ENCODE results near the gene RPL11. TPM values are rescaled to one million over a fixed set of nuclear protein-coding genes. Genes with fewer than 3 reads are reported as not detected.
A peak's percentile ranks its signal among the peaks of the same experiment; 100 is the strongest.

Gene RPL11
- total and polyA plus RNA-seq, 2 experiments from 2014 or later = 1,126 to 1,484 TPM

- DNase-seq (ENCODE audit: low spot score) (no peak), ATAC-seq (no peak)
- TF ChIP-seq CREB1 (CRISPR knock-in tag; IDR thresholded peaks at IDR 0.05; ENCODE audit: low read depth) (no peak), POLR2AphosphoS5 (IDR thresholded peaks at IDR 0.05; ENCODE audit: low read depth) (no peak), EZH2 (IDR thresholded peaks at IDR 0.05; ENCODE audit: low read depth, unreplicated experiment) (no peak)
- H3K27me3 Mint-ChIP-seq (ENCODE audit: insufficient read depth, low read depth, poor library complexity) = peaks cover 8% of the 10 kb centered on the region
- peaks cover 22% of the 10 kb centered on the region for H3K4me1 ChIP-seq (ENCODE audit: insufficient read depth)
- H3K4me1 Mint-ChIP-seq = peaks cover 43% of the 10 kb centered on the region
- H3K27ac ChIP-seq (ENCODE audit: low read depth) = 0 out of 2 replicates have a peak overlapping the region, but pooled peaks have one; percentile 59
- peak overlapping the region; percentile 93; the same call in 1 of the 3 replicates for H3K4me3 Mint-ChIP-seq
- H4K20me1 ChIP-seq (replicated peaks; ENCODE audit: insufficient read depth) = peaks cover 84% of the 10 kb centered on the region
- H3K36me3 Mint-ChIP-seq (ENCODE audit: low read depth) = peaks cover 95% of the 10 kb centered on the region
- H3K9me2 ChIP-seq (ENCODE audit: insufficient read depth) = no peaks in the 10 kb centered on the region
- peaks cover 71% of the 10 kb centered on the region for H3F3A ChIP-seq (replicated peaks; ENCODE audit: low read depth)
- H2AFZ ChIP-seq = no peak overlapping the region
- no peaks in the 10 kb centered on the region for H3K9me3 Mint-ChIP-seq
- no peak overlapping the region; the same call in 1 of the 2 replicates for H3K27ac Mint-ChIP-seq
- H3K4me3 ChIP-seq = peak overlapping the region; percentile 26; the same call in 1 of the 2 replicates
- peaks cover 88% of the 10 kb centered on the region for H3K36me3 ChIP-seq (ENCODE audit: insufficient read depth)
- peaks cover 99% of the 10 kb centered on the region for H3K79me2 ChIP-seq (replicated peaks; ENCODE audit: insufficient read depth)
- peak overlapping the region; percentile 32; the same call in 1 of the 2 replicates for H3K4me2 ChIP-seq
- H3K27me3 ChIP-seq (ENCODE audit: insufficient read depth) = no peaks in the 10 kb centered on the region
Observed at GRCh38 chr1:23696335-23696989, 4.9 kb downstream of the RPL11 start.

DNA sequence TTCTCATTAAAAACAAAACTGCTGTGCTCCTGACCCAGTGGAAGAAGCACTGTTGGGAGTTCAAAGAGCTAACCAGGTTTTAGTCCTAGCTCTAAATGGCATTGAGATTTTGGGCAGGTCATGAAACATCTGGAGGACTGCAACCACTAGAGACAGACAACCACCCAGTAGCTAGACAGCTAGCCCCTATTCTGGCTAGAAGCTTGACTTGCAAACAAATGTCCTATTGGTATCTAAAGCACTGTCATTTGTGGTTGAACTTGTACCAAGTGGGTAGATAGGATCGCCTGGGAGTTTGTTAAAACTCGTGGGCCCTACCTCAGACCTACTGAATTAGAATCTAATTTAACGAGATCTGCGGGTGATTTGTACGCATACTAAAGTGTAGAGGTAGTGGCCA lies 6.9 kb downstream of the RPL11 start:
- Mint-ChIP-seq H3K36me3 (ENCODE audit: low read depth) (peaks cover 96% of the 10 kb centered on the region), H3K27me3 (ENCODE audit: insufficient read depth, low read depth, poor library complexity) (peaks cover 8% of the 10 kb centered on the region), H3K4me3 (no peak overlapping the region), H3K4me1 (peaks cover 33% of the 10 kb centered on the region), H3K27ac (peak overlapping the region; percentile 63), H3K9me3 (no peaks in the 10 kb centered on the region)
- Histone ChIP-seq H3K4me2 (no peak overlapping the region), H3K27me3 (ENCODE audit: insufficient read depth) (no peaks in the 10 kb centered on the region), H3K9me2 (ENCODE audit: insufficient read depth) (no peaks in the 10 kb centered on the region), H3F3A (replicated peaks; ENCODE audit: low read depth) (peaks cover 68% of the 10 kb centered on the region), H2AFZ (no peak overlapping the region), H4K20me1 (replicated peaks; ENCODE audit: insufficient read depth) (peaks cover 81% of the 10 kb centered on the region), H3K4me3 (no peak overlapping the region), H3K27ac (ENCODE audit: low read depth) (peak overlapping the region; percentile 78), H3K79me2 (replicated peaks; ENCODE audit: insufficient read depth) (peaks cover 97% of the 10 kb centered on the region), H3K4me1 (ENCODE audit: insufficient read depth) (peaks cover 22% of the 10 kb centered on the region), H3K36me3 (ENCODE audit: insufficient read depth) (peaks cover 83% of the 10 kb centered on the region)
- ATAC-seq (no peak), DNase-seq (ENCODE audit: low spot score) (peak; percentile 13)
- TF ChIP-seq CREB1 (CRISPR knock-in tag; IDR thresholded peaks at IDR 0.05; ENCODE audit: low read depth) (no peak), JUNB (IDR thresholded peaks at IDR 0.05; ENCODE audit: unreplicated experiment) (no peak), POLR2AphosphoS5 (IDR thresholded peaks at IDR 0.05; ENCODE audit: low read depth) (no peak)
- TF ChIP-seq, protein P1, sequence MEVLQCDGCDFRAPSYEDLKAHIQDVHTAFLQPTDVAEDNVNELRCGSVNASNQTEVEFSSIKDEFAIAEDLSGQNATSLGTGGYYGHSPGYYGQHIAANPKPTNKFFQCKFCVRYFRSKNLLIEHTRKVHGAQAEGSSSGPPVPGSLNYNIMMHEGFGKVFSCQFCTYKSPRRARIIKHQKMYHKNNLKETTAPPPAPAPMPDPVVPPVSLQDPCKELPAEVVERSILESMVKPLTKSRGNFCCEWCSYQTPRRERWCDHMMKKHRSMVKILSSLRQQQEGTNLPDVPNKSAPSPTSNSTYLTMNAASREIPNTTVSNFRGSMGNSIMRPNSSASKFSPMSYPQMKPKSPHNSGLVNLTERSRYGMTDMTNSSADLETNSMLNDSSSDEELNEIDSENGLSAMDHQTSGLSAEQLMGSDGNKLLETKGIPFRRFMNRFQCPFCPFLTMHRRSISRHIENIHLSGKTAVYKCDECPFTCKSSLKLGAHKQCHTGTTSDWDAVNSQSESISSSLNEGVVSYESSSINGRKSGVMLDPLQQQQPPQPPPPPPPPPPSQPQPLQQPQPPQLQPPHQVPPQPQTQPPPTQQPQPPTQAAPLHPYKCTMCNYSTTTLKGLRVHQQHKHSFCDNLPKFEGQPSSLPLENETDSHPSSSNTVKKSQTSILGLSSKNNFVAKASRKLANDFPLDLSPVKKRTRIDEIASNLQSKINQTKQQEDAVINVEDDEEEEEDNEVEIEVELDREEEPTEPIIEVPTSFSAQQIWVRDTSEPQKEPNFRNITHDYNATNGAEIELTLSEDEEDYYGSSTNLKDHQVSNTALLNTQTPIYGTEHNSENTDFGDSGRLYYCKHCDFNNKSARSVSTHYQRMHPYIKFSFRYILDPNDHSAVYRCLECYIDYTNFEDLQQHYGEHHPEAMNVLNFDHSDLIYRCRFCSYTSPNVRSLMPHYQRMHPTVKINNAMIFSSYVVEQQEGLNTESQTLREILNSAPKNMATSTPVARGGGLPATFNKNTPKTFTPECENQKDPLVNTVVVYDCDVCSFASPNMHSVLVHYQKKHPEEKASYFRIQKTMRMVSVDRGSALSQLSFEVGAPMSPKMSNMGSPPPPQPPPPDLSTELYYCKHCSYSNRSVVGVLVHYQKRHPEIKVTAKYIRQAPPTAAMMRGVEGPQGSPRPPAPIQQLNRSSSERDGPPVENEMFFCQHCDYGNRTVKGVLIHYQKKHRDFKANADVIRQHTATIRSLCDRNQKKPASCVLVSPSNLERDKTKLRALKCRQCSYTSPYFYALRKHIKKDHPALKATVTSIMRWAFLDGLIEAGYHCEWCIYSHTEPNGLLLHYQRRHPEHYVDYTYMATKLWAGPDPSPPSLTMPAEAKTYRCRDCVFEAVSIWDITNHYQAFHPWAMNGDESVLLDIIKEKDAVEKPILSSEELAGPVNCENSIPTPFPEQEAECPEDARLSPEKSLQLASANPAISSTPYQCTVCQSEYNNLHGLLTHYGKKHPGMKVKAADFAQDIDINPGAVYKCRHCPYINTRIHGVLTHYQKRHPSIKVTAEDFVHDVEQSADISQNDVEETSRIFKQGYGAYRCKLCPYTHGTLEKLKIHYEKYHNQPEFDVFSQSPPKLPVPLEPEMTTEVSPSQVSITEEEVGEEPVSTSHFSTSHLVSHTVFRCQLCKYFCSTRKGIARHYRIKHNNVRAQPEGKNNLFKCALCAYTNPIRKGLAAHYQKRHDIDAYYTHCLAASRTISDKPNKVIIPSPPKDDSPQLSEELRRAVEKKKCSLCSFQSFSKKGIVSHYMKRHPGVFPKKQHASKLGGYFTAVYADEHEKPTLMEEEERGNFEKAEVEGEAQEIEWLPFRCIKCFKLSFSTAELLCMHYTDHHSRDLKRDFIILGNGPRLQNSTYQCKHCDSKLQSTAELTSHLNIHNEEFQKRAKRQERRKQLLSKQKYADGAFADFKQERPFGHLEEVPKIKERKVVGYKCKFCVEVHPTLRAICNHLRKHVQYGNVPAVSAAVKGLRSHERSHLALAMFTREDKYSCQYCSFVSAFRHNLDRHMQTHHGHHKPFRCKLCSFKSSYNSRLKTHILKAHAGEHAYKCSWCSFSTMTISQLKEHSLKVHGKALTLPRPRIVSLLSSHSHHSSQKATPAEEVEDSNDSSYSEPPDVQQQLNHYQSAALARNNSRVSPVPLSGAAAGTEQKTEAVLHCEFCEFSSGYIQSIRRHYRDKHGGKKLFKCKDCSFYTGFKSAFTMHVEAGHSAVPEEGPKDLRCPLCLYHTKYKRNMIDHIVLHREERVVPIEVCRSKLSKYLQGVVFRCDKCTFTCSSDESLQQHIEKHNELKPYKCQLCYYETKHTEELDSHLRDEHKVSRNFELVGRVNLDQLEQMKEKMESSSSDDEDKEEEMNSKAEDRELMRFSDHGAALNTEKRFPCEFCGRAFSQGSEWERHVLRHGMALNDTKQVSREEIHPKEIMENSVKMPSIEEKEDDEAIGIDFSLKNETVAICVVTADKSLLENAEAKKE (CRISPR knock-in tag; IDR thresholded peaks at IDR 0.05) = no peak
